Osteoblast (primary cell): ENCODE data around the gene ANKRD2. TPM values are rescaled to one million over a fixed set of nuclear protein-coding genes. Genes with fewer than 3 reads are reported as not detected.
"Not testable (repeated sequence)": the region's sequence is repeated elsewhere in the genome, so short reads cannot be mapped to it uniquely, and the experiment has no call there.

Source experiments
- DNase-seq: peaks from one replicate; pipeline ENCODE4 v3.0.0; 2011; ENCODE audit warnings: low spot score, mixed read lengths; ENCODE audit not compliant: insufficient read length; ENCODE audit errors: missing footprints
- H2AFZ ChIP-seq: 2 replicates; pipeline ENCODE4 v1.6.0; 2011; ENCODE audit warnings: mild to moderate bottlenecking, low read length
- H3K27ac ChIP-seq: 2 replicates; pipeline ENCODE4 v1.5.1; 2011; ENCODE audit warnings: mild to moderate bottlenecking, low read depth, low read length, moderate library complexity
- H3K27me3 ChIP-seq: 2 replicates; pipeline ENCODE4 v1.6.0; 2012; ENCODE audit warnings: mild to moderate bottlenecking, control low read depth, inconsistent platforms, low read length, moderate library complexity; ENCODE audit not compliant: insufficient read depth
- H3K36me3 ChIP-seq: 2 replicates; pipeline ENCODE4 v1.5.1; 2011; ENCODE audit warnings: mild to moderate bottlenecking, low read length, control low read depth, moderate library complexity; ENCODE audit not compliant: insufficient read depth
- H3K4me1 ChIP-seq: 2 replicates; pipeline ENCODE4 v1.5.1; 2011; ENCODE audit warnings: mild to moderate bottlenecking, low read length, control low read depth, moderate library complexity; ENCODE audit not compliant: insufficient read depth
- H3K4me2 ChIP-seq: 2 replicates; pipeline ENCODE4 v1.6.0; 2011; ENCODE audit warnings: mild to moderate bottlenecking, low read length; ENCODE audit not compliant: insufficient read depth
- H3K4me3 ChIP-seq: fragments of 200-600 bp; sonication (generic); 3 replicates; pipeline ENCODE4 v1.5.1; 2012; ENCODE audit warnings: mild to moderate bottlenecking, low read length, inconsistent platforms; ENCODE audit not compliant: insufficient read depth
- H3K79me2 ChIP-seq: 2 replicates; pipeline ENCODE4 v1.6.0; 2012; ENCODE audit warnings: mild to moderate bottlenecking, low read length, control low read depth, inconsistent platforms; ENCODE audit not compliant: insufficient read depth
- H3K9me3 ChIP-seq: 2 replicates; pipeline ENCODE4 v1.5.1; 2011; ENCODE audit warnings: low read depth, low read length, control low read depth
- H4K20me1 ChIP-seq: 2 replicates; pipeline ENCODE4 v1.6.0; 2012; ENCODE audit warnings: mild to moderate bottlenecking, low read length, control low read depth; ENCODE audit not compliant: insufficient read depth
- total RNA-seq: library from RNA; depleted of rRNA; stranded (reverse); fragments of >200 nt; gene quantifications from 2 replicates; pipeline ENCODE4 v1.2.3, GENCODE V29; 2012
- TF ChIP-seq, protein P1 (sequence below): IDR thresholded peaks from 2 replicates; pipeline ENCODE4 v1.5.1; 2011; ENCODE audit warnings: mild to moderate bottlenecking, low read depth, low read length, moderate library complexity; ENCODE audit errors: extremely low read depth

ANKRD2 gene
- total RNA-seq, 1 donor, result 0.72 TPM

DNA sequence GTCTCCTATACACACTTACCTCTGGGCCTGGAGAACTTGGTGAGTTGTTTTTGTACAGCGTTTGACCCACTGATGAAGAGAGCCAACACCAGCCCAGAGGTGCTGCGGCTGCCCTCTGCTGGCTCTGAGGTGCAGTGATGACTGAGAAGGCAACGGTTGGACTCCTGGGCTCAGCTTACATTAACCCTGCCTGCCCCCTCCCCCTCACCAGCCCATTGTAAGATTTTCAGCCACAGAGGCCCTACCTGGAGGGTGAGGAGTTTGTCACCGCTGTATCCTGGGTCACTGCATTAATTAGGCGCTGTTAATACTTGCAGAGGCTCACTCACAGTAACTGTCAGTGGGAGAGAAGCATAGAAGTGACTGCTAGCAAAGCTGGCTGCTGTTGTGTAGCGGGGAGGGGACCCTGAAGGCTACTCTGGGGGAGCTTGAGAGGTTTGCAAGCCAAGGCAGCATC lies 19.0 kb upstream of the ANKRD2 start:
- H3K79me2 ChIP-seq, result peaks cover 27% of the 10 kb centered on the region
- H3K4me1 ChIP-seq, result no peaks in the 10 kb centered on the region
- no peaks in the 10 kb centered on the region for H3K9me3 ChIP-seq
- no peaks in the 10 kb centered on the region for H3K36me3 ChIP-seq
- no peak overlapping the region for H3K27ac ChIP-seq
- no peak overlapping the region for H3K4me2 ChIP-seq
- no peak overlapping the region for H3K4me3 ChIP-seq
- no peaks in the 10 kb centered on the region for H3K27me3 ChIP-seq
- H4K20me1 ChIP-seq, result no peaks in the 10 kb centered on the region
- TF ChIP-seq, protein P1, sequence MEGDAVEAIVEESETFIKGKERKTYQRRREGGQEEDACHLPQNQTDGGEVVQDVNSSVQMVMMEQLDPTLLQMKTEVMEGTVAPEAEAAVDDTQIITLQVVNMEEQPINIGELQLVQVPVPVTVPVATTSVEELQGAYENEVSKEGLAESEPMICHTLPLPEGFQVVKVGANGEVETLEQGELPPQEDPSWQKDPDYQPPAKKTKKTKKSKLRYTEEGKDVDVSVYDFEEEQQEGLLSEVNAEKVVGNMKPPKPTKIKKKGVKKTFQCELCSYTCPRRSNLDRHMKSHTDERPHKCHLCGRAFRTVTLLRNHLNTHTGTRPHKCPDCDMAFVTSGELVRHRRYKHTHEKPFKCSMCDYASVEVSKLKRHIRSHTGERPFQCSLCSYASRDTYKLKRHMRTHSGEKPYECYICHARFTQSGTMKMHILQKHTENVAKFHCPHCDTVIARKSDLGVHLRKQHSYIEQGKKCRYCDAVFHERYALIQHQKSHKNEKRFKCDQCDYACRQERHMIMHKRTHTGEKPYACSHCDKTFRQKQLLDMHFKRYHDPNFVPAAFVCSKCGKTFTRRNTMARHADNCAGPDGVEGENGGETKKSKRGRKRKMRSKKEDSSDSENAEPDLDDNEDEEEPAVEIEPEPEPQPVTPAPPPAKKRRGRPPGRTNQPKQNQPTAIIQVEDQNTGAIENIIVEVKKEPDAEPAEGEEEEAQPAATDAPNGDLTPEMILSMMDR, result peak; percentile 92
- H2AFZ ChIP-seq, result no peak overlapping the region
- peak; percentile 85 for DNase-seq

GRCh38 chr10:97554336-97554735 lies 18.2 kb upstream of the ANKRD2 start:
- not testable (repeated sequence) for H3K4me2 ChIP-seq, DNase-seq, H3K4me1 ChIP-seq, H4K20me1 ChIP-seq, H3K36me3 ChIP-seq, H3K27me3 ChIP-seq, H2AFZ ChIP-seq, H3K27ac ChIP-seq, H3K4me3 ChIP-seq, H3K9me3 ChIP-seq
- peaks cover 26% of the 10 kb centered on the region for H3K79me2 ChIP-seq

- H3K9me3 ChIP-seq, H3K27ac ChIP-seq: not testable (repeated sequence)
Observed at GRCh38 chr10:97555541-97555940, 17.0 kb upstream of the ANKRD2 start.

GRCh38 chr10:97560731-97561381 lies 11.7 kb upstream of the ANKRD2 start:
- H3K36me3 ChIP-seq, H3K4me1 ChIP-seq, H3K9me3 ChIP-seq, H4K20me1 ChIP-seq, H3K27me3 ChIP-seq: not testable (repeated sequence)
- H2AFZ ChIP-seq, result peak overlapping the region; percentile 93
- peak overlapping the region; percentile 84 for H3K27ac ChIP-seq
- peak overlapping the region; percentile 85 for H3K4me2 ChIP-seq
- H3K4me3 ChIP-seq, result peak overlapping the region; percentile 72
- peaks cover 10% of the 10 kb centered on the region for H3K79me2 ChIP-seq
- DNase-seq, result peak; percentile 93

More at GRCh38 chr10:97555541-97555940, 17.0 kb upstream of the ANKRD2 start:
- not testable (repeated sequence) for H3K4me1 ChIP-seq, H3K4me3 ChIP-seq, H3K4me2 ChIP-seq, H3K27me3 ChIP-seq, DNase-seq, H3K36me3 ChIP-seq, H2AFZ ChIP-seq, H4K20me1 ChIP-seq
- H3K79me2 ChIP-seq, result peaks cover 24% of the 10 kb centered on the region

GRCh38 chr10:97561386-97562077 lies 11.0 kb upstream of the ANKRD2 start:
- Histone ChIP-seq H3K4me3 (peak overlapping the region; percentile 72), H3K79me2 (peaks cover 10% of the 10 kb centered on the region), H3K4me2 (peak overlapping the region; percentile 85), H2AFZ (peak overlapping the region; percentile 93), H3K27ac (peak overlapping the region; percentile 84)
- H3K4me1 ChIP-seq, DNase-seq, H3K27me3 ChIP-seq, H3K36me3 ChIP-seq, H4K20me1 ChIP-seq, H3K9me3 ChIP-seq: not testable (repeated sequence)

- H3K27me3 ChIP-seq, H3K27ac ChIP-seq, H4K20me1 ChIP-seq, H2AFZ ChIP-seq, H3K4me3 ChIP-seq, DNase-seq, H3K4me2 ChIP-seq, H3K4me1 ChIP-seq, H3K36me3 ChIP-seq, H3K9me3 ChIP-seq: not testable (repeated sequence)
- peaks cover 13% of the 10 kb centered on the region for H3K79me2 ChIP-seq
Observed at GRCh38 chr10:97562329-97562728, 10.2 kb upstream of the ANKRD2 start.
